Measurements from ENCODE around the gene PCNX1. TPM values are rescaled to one million over a fixed set of nuclear protein-coding genes. Genes with fewer than 3 reads are reported as not detected.

The PCNX1 gene
- total and polyA plus RNA-seq, 2 donors (not counting 1 experiment from before 2014, with no cell fraction given): 17.0 to 84.5 TPM

- peaks cover 4 to 5% of the 10 kb centered on the region in 2 experiments for H3K36me3 ChIP-seq (replicated peaks in 1 of 2; ENCODE audit: control extremely low read depth in 1 of 2, control insufficient read depth in 1 of 2, extremely low read depth in 1 of 2, insufficient read depth in 2 of 2, low read length in 1 of 2)
- no peaks in the 10 kb centered on the region for H3K79me2 ChIP-seq (ENCODE audit: control insufficient read depth, insufficient read depth, low read length)
- no peak overlapping the region for H2AFZ ChIP-seq (ENCODE audit: insufficient read depth, low read depth, low read length, poor library complexity, severe bottlenecking)
- intact Hi-C loops (cut with micrococcal nuclease): no loop called here
- ChIA-PET CTCF (no interaction called here), POLR2A (no interaction called here)
- Mint-ChIP-seq H3K9me3 (ENCODE audit: insufficient read depth) (no peaks in the 10 kb centered on the region), H3K27me3 (no peaks in the 10 kb centered on the region), H3K4me3 (no peak overlapping the region), H3K4me1 (peaks cover 2% of the 10 kb centered on the region), H3K27ac (no peak overlapping the region)
- H4K20me1 ChIP-seq (ENCODE audit: control insufficient read depth, insufficient read depth, low read length, poor library complexity, severe bottlenecking): no peaks in the 10 kb centered on the region
- WGBS (ENCODE audit: insufficient coverage): 100% methylated on average over 1 of the region's 3 CpGs
- TF ChIP-seq EZH2 (IDR thresholded peaks at IDR 0.05; ENCODE audit: borderline replicate concordance, insufficient read depth, low read depth, low read length, poor library complexity, severe bottlenecking): no peak
- TF ChIP-seq, protein P1, sequence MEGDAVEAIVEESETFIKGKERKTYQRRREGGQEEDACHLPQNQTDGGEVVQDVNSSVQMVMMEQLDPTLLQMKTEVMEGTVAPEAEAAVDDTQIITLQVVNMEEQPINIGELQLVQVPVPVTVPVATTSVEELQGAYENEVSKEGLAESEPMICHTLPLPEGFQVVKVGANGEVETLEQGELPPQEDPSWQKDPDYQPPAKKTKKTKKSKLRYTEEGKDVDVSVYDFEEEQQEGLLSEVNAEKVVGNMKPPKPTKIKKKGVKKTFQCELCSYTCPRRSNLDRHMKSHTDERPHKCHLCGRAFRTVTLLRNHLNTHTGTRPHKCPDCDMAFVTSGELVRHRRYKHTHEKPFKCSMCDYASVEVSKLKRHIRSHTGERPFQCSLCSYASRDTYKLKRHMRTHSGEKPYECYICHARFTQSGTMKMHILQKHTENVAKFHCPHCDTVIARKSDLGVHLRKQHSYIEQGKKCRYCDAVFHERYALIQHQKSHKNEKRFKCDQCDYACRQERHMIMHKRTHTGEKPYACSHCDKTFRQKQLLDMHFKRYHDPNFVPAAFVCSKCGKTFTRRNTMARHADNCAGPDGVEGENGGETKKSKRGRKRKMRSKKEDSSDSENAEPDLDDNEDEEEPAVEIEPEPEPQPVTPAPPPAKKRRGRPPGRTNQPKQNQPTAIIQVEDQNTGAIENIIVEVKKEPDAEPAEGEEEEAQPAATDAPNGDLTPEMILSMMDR (IDR thresholded peaks at IDR 0.05): no peak
- no peak overlapping the region for H3K4me2 ChIP-seq (replicated peaks; ENCODE audit: low read depth, low read length, poor library complexity, severe bottlenecking)
- H3K27me3 ChIP-seq (replicated peaks in 1 of 4; ENCODE audit: control extremely low read depth in 1 of 4, control insufficient read depth in 3 of 4, insufficient read depth in 4 of 4, low read length in 3 of 4): no peaks in the 10 kb centered on the region
- H3K4me1 ChIP-seq (ENCODE audit: control insufficient read depth in 2 of 2, insufficient read depth in 2 of 2, low read length in 2 of 2): no peaks in the 10 kb centered on the region
- no peak overlapping the region for H3K4me3 ChIP-seq (ENCODE audit: control extremely low read depth in 1 of 5, extremely low read depth in 1 of 5, insufficient read depth in 1 of 5, low read depth in 2 of 5, low read length in 4 of 5)
- no peaks in the 10 kb centered on the region for H3K9me3 ChIP-seq (ENCODE audit: control extremely low read depth in 1 of 3, control insufficient read depth in 2 of 3, insufficient read depth in 1 of 3, low read length in 2 of 3)
- ATAC-seq (ENCODE audit: low read depth): no peak
- H3K9ac ChIP-seq (ENCODE audit: low read length): no peak overlapping the region
- H3K27ac ChIP-seq (ENCODE audit: low read length in 2 of 2): no peak overlapping the region
- DNase-seq: no peak
Measured at GRCh38 chr14:70995671-70996070, 88.4 kb downstream of the PCNX1 start.

DNA sequence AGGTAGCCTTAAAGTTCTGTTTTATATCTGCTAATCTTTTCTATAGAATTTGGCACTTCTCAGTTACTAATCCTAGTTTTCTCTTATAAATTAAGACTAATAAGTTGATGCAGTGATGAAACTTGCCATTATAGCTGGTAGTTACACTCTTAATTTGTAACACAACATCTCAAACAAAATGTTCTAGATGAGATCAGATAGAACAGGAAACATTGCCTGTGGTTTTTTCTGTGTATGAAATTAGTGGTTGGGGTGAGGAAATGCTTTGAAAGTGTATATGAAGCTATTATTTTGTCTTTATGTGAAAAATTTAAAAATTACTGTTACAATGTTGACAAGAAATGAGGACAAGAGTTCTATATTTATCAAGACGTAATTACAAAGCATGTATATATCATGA, 91.9 kb downstream of the PCNX1 start:
- DNase-seq (no peak), ATAC-seq (ENCODE audit: low read depth) (no peak)
- CTCF ChIA-PET: no interaction called here
- no peak overlapping the region for H3K27ac Mint-ChIP-seq
- Histone ChIP-seq H3K4me1 (ENCODE audit: control insufficient read depth in 2 of 2, insufficient read depth in 2 of 2, low read length in 2 of 2) (no peaks in the 10 kb centered on the region), H3K9me3 (ENCODE audit: control extremely low read depth in 1 of 3, control insufficient read depth in 2 of 3, insufficient read depth in 1 of 3, low read length in 2 of 3) (peaks cover 0 to 2% (median 0%) of the 10 kb centered on the region in 3 donors), H3K4me2 (replicated peaks; ENCODE audit: low read depth, low read length, poor library complexity, severe bottlenecking) (no peak overlapping the region), H3K36me3 (replicated peaks in 1 of 2; ENCODE audit: control extremely low read depth in 1 of 2, control insufficient read depth in 1 of 2, extremely low read depth in 1 of 2, insufficient read depth in 2 of 2, low read length in 1 of 2) (peaks cover 7 to 12% of the 10 kb centered on the region in 2 experiments), H3K27ac (ENCODE audit: low read length in 2 of 2) (no peak overlapping the region), H2AFZ (ENCODE audit: insufficient read depth, low read depth, low read length, poor library complexity, severe bottlenecking) (no peak overlapping the region), H3K9ac (ENCODE audit: low read length) (no peak overlapping the region), H3K27me3 (replicated peaks in 1 of 4; ENCODE audit: control extremely low read depth in 1 of 4, control insufficient read depth in 3 of 4, insufficient read depth in 4 of 4, low read length in 3 of 4) (no peaks in the 10 kb centered on the region), H4K20me1 (ENCODE audit: control insufficient read depth, insufficient read depth, low read length, poor library complexity, severe bottlenecking) (no peaks in the 10 kb centered on the region), H3K79me2 (ENCODE audit: control insufficient read depth, insufficient read depth, low read length) (no peaks in the 10 kb centered on the region), H3K4me3 (ENCODE audit: control extremely low read depth in 1 of 5, extremely low read depth in 1 of 5, insufficient read depth in 1 of 5, low read depth in 2 of 5, low read length in 4 of 5) (no peak overlapping the region)
- TF ChIP-seq EZH2 (IDR thresholded peaks at IDR 0.05; ENCODE audit: borderline replicate concordance, insufficient read depth, low read depth, low read length, poor library complexity, severe bottlenecking): no peak
- TF ChIP-seq, protein P1 (IDR thresholded peaks at IDR 0.05): no peak
- no peaks in the 10 kb centered on the region for H3K9me3 Mint-ChIP-seq (ENCODE audit: insufficient read depth)
- POLR2A ChIA-PET: no interaction called here
- WGBS (ENCODE audit: insufficient coverage): no CpG with 5 or more reads among the region's 1 CpG
- no peaks in the 10 kb centered on the region for H3K27me3 Mint-ChIP-seq
- no peak overlapping the region for H3K4me3 Mint-ChIP-seq
- intact Hi-C loops (cut with micrococcal nuclease): no loop called here
- peaks cover 2% of the 10 kb centered on the region for H3K4me1 Mint-ChIP-seq
